ENCODE data around the gene TPK1. TPM values are rescaled to one million over a fixed set of nuclear protein-coding genes. Genes with fewer than 3 reads are reported as not detected.

Gene TPK1
- polyA plus RNA-seq, 10 donors: 3.2 to 4.5 (median 3.6) TPM

GRCh38 chr7:144529269-144529926, 306.5 kb downstream of the TPK1 start:
- no peak for DNase-seq

GRCh38 chr7:144528536-144529045, 307.3 kb downstream of the TPK1 start:
- DNase-seq: no peak

GRCh38 chr7:144527051-144527471, 308.8 kb downstream of the TPK1 start:
- DNase-seq: no peak

GRCh38 chr7:144525956-144526355, 309.9 kb downstream of the TPK1 start:
- DNase-seq: no peak

GRCh38 chr7:144524271-144524670, 311.6 kb downstream of the TPK1 start:
- DNase-seq: no peak

GRCh38 chr7:144523621-144524020, 312.2 kb downstream of the TPK1 start:
- DNase-seq: no peak

GRCh38 chr7:144519925-144520324, 315.9 kb downstream of the TPK1 start:
- DNase-seq: peak in 2 of 3 donors; percentile 51 to 73

- peak in 1 of 3 donors; percentile 32 for DNase-seq
These were observed 317.5 kb downstream of the TPK1 start for GRCh38 chr7:144518360-144518759.

- DNase-seq: no peak
These were observed 318.1 kb downstream of the TPK1 start for GRCh38 chr7:144517749-144518148.

- no peak for DNase-seq
These were observed 318.9 kb downstream of the TPK1 start for GRCh38 chr7:144516729-144517525.

GRCh38 chr7:144513334-144513733, 322.5 kb downstream of the TPK1 start:
- peak in 1 of 3 donors; percentile 35 for DNase-seq

GRCh38 chr7:144510621-144511020, 325.2 kb downstream of the TPK1 start:
- peak in 1 of 3 donors; percentile 22 for DNase-seq

- DNase-seq: no peak
These were observed 327.2 kb downstream of the TPK1 start for GRCh38 chr7:144508702-144509101.

GRCh38 chr7:144503215-144503614, 332.6 kb downstream of the TPK1 start:
- DNase-seq: no peak

GRCh38 chr7:144500225-144500624, 335.6 kb downstream of the TPK1 start:
- DNase-seq: no peak

- no peak for DNase-seq
These were observed 338.6 kb downstream of the TPK1 start for GRCh38 chr7:144497282-144497681.

- no peak for DNase-seq
These were observed 341.5 kb downstream of the TPK1 start for GRCh38 chr7:144494355-144494754.

GRCh38 chr7:144489504-144489903, 346.3 kb downstream of the TPK1 start:
- DNase-seq: no peak

- DNase-seq: no peak
These were observed 346.9 kb downstream of the TPK1 start for GRCh38 chr7:144488977-144489376.

GRCh38 chr7:144487901-144488300, 348.0 kb downstream of the TPK1 start:
- DNase-seq: no peak

- no peak for DNase-seq
These were observed 351.4 kb downstream of the TPK1 start for GRCh38 chr7:144484445-144484844.

GRCh38 chr7:144483189-144483588, 352.7 kb downstream of the TPK1 start:
- DNase-seq: no peak

GRCh38 chr7:144481833-144482232, 354.0 kb downstream of the TPK1 start:
- DNase-seq: no peak
